Raji (cell line): ENCODE data around the gene NME3.
A peak's percentile ranks its signal among the peaks of the same experiment; 100 is the strongest.

Source experiments
- POLR2A ChIP-seq: IDR thresholded peaks from 2 replicates; pipeline ENCODE4 v1.6.1; 2011; ENCODE audit warnings: low read depth, low read length, control low read depth; ENCODE audit not compliant: insufficient read depth

The NME3 gene

DNA sequence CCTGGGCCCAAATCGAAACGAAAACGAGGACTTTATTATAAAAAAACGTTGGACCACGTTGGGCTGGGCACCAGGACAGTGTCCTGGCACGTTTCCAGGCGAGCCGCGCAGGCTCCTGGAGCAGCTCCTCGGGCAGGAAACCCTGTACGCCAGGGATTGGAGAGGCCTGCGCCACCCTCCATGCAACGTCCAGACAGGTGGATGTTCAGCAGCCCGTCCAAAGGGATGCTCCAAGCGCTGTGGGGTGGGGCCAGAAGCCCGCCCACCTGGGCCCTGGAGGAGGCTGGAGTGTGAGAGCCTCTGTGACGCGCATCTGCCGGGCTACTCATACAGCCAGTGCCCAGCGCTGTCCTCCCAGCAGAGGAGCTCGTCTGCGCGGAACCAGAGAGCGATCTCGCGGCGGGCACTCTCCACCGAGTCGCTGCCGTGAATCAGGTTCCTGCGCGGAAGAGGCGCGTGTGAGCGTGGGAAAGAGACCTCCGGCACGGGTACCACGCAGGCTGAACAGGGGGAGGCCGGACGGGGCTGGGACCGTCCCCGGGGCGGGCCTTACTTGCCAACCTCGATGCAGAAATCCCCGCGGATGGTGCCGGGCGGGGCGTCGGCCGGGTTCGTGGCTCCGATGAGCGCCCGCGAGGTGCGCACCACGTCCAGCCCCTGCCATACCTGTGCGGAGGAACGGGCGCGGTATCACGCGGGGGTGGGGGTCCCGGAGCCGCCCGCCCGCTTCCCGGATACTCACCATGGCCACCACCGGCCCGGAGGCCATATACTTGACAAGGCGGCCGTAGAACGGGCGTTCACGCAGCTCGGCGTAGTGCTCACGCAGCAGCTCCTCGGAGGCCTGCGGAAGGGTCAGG, 785 bp downstream of the NME3 start:
- no peak; the same call in 1 of the 2 replicates for TF ChIP-seq POLR2A

DNA sequence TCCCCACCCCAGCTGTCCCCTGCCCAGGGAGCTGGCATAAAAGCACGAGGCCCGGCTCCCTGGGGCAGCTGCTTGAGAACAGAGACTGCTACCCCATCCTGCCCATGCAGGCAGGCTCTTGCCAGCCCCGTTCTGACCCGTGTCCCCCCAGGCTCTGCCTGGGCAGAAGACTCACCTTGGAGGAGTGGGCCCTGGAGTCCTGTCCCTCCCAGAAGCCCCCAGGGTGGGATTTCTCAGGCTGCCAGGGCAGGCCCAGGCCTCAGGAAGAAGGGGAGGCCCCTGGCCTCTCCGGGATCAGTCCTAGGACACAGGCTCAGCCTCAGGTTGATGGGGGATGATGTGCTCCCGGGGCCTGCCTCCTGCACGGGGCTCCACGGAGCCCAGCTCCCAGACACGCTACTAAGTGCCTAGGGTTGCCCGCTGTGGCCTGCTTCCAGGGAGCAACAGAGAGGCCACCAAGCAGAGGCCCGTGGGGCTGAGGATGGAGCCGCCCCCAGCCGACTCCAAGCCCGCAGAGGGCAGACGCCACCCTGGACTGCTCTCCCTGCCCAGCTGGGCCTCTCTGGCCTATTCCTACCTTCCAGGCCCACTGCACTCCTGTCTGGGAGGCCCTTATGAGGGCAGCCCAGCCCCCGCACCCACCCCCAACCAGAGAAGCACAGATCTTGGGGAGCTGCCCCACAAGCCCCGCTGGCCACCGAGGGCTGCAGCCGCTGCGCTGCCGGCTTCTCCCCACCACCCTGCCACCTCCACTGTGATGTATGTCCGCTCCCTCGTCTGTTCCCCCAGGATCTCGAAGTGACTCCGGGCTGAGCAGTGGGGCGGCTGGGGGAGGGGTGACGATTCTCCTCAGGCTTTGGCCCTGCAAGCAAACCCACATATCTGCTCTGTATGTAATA, 1.7 kb downstream of the NME3 start:
- TF ChIP-seq POLR2A: peak; percentile 17

DNA sequence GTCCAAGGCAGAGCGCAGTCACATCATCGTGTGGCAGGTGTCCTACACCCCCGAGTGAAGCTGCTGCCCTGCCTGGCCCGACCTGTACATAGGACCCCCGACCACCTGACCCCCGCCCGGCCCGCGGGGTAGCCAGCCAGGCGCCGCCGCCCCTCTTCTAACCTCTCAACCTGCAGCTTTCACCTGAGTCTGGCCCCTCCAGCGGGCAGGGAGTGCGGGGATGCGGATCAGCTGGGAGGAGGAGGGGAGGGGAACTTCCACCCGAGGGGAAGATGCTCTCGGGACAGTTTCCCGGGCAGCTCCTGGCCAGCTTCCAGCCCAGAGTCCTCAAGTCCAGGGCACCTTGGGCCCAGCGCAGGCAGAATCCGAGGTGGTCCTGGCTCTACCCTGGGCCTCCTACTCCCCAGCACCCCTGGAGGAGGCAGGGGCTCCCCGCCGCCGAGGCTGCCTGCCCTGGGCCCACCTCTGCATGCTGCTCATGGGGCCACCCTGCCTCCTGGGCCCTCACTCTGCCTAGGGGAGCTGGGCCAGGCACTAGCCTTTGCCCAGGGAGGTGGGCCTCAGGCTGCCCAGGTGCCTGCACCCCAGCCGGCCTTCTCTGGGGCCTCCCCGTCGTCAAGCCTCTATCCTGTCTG, 2.5 kb downstream of the NME3 start:
- no peak for TF ChIP-seq POLR2A

DNA sequence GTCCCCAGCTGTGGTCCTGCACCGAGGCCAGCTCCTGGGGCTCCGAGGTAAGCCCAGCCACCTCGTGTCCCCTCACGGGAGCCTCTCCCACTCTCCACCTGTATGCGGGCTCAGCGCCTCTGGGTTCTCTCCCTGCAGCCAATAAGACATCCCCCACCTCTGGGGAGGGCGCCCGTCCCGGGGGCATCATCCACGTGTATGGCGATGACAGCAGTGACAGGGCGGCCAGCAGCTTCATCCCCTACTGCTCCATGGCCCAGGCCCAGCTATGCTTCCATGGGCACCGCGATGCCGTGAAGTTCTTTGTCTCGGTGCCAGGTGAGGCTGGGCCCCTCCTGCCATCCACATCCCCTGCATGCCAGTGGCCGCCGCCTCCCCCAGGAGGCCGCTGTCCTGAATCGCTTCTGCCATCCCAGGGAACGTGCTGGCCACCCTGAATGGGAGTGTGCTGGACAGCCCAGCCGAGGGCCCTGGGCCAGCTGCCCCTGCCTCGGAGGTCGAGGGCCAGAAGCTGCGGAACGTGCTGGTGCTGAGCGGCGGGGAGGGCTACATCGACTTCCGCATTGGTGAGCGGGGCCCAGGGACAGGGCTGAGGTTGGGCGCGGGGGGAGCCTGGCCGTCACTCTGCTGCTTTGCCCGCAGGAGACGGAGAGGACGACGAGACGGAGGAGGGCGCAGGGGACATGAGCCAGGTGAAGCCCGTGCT, 3.1 kb downstream of the NME3 start:
- TF ChIP-seq POLR2A: 0 out of 2 replicates have a peak, but pooled peaks have one; percentile 15

DNA sequence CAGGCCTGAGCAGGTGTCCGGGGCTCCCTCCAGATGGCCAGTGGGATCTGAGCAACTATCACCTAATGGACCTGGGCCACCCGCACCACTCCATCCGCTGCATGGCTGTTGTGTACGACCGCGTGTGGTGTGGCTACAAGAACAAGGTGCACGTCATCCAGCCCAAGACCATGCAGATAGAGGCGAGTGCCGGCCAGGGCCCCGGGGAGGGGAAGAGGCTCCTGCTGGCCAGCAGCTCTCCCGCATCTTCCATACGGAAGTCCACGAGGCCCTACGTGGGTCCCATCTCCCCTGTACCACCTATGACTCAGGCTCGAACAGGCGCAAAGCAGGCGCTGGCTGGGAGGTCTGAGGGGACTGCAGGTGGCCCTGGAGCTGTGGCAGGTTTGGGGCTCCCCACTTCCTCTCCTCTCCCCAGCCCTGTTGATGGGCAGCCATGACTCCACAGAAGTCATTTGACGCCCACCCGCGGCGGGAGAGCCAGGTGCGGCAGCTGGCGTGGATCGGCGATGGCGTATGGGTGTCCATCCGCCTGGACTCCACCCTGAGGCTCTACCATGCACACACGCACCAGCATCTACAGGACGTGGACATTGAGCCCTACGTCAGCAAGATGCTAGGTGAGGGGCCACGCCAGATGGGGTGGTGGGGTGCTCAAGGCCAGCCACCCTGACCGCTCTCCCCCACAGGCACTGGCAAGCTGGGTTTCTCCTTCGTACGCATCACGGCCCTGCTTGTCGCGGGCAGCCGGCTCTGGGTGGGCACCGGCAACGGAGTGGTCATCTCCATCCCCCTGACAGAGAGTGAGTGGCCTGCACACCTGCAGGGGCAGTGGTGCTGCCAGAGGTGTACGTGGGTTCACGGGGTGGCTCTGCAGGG, 4.0 kb downstream of the NME3 start:
- no peak for TF ChIP-seq POLR2A

DNA sequence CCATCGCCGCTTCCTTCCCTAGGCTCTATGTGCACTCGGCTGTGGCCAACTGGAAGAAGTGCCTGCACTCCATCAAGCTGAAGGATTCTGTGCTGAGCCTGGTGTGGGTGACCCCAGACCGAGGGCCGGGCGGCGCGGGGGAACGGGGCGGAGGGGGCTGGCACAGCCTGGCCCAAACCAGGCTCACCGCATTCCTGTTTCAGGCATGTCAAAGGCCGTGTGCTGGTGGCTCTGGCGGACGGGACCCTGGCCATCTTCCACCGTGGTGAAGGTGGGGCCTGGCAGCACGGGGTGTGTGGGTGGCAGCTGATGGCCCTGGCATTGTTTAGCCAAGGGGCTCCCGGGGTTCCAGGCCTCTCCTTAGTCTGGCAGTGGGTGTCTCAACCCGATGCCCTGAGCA, 4.6 kb downstream of the NME3 start:
- no peak for TF ChIP-seq POLR2A

DNA sequence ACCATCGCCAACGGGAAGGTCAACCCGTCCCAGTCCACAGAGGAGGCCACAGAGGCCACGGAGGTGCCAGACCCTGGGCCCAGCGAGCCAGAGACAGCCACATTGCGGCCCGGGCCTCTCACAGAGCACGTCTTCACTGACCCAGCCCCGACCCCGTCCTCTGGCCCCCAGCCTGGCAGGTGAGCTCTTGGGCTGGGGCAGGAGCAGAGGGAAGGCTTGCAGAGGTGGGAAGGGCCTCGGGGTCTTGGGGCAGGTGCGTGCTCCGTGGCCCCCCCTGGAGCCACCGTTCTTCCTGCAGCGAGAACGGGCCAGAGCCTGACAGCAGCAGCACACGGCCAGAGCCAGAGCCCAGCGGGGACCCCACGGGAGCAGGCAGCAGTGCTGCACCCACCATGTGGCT, 5.1 kb downstream of the NME3 start:
- no peak for TF ChIP-seq POLR2A

DNA sequence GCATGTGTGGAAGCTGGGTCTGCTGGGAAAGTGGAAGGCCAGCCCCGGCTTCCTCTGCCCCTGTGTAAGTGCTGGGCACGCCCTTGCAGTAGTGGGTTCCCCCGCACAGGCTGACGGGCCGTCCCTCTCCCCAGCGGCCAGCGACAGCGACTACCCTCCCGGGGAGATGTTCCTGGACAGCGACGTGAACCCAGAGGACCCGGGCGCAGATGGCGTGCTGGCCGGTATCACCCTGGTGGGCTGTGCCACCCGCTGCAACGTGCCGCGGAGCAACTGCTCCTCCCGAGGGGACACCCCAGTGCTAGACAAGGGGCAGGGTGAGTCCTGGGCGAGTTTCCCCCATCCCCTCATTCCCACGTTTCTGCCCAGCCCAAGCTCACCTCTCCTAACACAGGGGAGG, 5.5 kb downstream of the NME3 start:
- no peak for TF ChIP-seq POLR2A

DNA sequence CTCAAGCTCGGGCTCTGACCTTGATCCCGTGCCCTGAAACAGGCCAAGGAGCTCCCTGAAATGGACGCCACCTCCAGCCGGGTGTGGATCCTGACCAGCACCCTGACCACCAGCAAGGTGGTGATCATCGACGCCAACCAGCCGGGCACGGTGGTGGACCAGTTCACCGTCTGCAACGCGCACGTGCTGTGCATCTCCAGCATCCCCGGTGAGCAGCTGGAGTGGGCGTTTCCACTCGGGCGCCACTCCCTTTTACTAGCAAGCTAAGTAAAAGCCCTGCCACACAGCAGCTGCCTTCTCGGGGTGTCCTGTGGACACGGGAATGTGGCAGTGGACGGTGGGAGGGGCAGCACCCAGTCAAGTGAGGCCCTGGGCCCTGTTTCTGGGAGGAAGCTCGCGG, 6.4 kb downstream of the NME3 start:
- TF ChIP-seq POLR2A: no peak

DNA sequence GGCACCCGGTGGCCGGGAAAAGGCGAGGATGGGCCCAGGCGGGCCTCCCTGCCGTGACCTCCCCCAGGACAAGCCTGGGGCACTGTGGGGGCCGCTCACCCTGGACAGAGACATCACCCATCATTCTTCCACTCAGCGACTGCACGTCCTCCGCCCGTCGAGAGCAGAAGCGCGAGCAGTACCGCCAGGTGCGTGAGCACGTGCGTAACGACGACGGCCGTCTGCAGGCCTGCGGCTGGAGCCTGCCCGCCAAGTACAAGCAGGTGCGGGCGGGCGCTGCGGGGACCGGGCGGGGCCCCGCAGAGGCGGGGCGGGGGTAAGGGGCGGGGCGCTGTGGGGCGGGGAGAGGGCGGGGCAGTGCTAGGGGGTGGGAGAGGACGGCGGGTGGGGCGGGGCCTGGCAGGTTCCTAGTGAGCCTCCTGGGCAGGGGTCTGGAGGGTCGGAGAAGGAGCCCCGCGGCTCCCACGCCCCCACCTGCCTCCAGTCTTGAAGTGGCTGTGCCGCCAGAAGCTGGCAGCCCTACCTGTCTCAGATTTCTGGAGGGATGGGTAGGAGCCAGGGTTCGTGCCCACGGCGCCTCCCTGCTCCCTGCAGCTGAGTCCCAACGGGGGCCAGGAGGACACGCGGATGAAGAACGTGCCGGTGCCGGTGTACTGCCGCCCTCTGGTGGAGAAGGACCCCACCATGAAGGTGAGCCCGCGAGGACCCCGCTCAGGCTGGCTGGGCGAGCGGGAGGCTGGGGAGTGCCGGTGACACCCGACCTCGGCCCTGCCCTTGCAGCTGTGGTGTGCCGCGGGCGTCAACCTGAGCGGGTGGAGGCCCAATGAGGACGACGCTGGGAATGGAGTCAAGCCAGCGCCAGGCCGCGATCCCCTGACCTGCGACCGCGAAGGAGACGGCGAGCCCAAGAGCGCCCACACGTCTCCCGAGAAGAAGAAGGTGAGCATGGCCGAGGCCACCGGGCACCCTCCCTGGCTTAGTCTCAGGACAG, 7.5 kb downstream of the NME3 start:
- TF ChIP-seq POLR2A: no peak

DNA sequence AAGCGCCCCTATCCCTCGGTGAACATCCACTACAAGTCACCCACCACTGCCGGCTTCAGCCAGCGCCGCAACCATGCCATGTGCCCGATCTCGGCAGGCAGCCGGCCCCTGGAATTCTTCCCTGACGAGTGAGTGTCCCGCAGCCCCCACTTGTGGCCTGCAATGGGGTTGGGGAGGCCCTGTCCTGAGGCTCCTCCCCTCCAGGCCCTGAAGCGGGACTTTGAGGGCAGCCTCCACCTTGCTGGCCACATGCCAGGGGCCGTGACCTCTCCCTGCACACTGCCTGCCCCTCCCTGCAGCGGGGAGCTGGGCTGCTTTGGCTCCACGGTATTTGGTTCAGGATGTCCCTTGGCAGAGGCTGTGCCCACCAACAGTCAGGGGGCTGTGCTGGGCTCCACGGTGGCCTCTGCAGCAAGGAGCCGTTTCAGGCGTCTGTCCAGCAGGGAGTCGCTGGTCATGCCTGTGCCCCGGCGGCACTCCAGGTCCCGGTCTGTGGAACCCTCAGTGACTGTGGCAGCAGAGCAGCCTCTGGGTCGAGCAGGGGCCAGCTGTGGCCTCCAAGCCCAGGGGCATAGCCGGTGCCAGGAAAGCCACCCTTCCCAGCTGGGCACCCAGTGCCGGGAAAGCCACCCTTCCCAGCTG, 8.3 kb downstream of the NME3 start:
- TF ChIP-seq POLR2A: no peak

DNA sequence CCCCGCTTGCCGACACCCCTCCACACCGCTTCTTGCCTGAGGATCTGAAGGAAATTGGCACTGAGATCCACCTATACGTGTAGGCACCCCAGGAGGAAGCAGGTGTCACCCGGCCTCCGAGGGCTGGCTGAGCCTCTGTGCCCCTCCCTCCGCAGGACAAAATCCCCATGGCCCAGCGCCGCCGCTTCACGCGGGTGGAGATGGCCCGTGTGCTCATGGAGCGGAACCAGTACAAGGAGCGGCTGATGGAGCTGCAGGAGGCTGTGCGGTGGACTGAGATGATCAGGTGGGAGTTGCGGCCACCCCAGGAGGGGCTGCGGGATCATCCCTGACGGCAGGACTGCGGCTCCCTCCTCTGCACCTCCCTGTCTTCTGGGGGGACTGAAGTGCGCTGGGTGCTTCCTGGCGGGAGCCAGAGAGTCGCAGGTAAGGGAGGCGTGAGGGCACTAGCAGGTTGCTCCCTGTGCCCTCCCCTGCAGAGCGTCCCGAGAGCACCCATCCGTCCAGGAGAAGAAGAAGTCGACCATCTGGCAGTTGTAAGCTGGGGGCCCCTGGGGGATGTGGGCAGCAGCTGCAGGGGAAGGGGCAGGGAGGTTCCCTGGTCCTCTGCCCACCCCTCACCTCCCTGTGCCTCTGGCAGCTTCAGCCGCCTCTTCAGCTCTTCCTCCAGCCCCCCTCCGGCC, 9.0 kb downstream of the NME3 start:
- TF ChIP-seq POLR2A: no peak
